Neural progenitor cell (in vitro differentiated cells): ENCODE measurements around the gene INSIG1.

Experiments used
- EZH2 ChIP-seq: fragments of 200-600 bp; sonication (generic); IDR thresholded peaks from 2 replicates; pipeline ENCODE4 v1.6.1; 2017; ENCODE audit warnings: antibody characterized with exemption, mild to moderate bottlenecking, moderate library complexity
- EZH2phosphoT487 ChIP-seq: fragments of 200-600 bp; sonication (generic); IDR thresholded peaks from 2 replicates; pipeline ENCODE4 v1.6.1; 2017; ENCODE audit warnings: antibody characterized with exemption
- TF ChIP-seq, protein P1 (sequence below): fragments of 200-600 bp; sonication (generic); IDR thresholded peaks from 2 replicates; pipeline ENCODE4 v1.5.1; 2017; ENCODE audit warnings: antibody characterized with exemption, mild to moderate bottlenecking

DNA sequence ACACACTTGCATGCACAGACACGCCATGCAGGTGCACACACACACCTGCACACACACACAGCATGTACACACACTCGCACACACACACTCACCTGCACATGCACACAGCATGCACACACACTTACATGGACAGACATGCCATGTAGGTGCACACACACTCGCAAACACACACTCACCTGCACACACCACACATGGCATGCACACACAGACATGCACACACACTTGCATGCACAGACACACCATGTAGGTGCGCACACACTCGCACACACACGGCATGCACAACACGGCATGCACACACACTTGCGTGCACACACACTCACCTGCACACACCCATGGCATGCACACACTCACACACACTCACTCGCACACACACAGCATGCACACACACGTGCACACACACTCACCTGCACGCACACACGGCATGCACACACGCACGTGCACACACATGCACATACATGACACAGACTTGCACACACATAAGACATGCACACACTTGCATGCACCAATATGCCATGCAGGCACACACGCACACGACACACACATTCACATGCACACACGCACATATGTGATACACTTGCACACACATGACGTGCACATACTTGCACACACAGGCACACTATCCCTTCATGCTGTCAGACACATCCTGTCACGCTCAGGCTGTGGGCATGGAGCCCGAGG lies 56.8 kb downstream of the INSIG1 start:
- TF ChIP-seq, protein P1, sequence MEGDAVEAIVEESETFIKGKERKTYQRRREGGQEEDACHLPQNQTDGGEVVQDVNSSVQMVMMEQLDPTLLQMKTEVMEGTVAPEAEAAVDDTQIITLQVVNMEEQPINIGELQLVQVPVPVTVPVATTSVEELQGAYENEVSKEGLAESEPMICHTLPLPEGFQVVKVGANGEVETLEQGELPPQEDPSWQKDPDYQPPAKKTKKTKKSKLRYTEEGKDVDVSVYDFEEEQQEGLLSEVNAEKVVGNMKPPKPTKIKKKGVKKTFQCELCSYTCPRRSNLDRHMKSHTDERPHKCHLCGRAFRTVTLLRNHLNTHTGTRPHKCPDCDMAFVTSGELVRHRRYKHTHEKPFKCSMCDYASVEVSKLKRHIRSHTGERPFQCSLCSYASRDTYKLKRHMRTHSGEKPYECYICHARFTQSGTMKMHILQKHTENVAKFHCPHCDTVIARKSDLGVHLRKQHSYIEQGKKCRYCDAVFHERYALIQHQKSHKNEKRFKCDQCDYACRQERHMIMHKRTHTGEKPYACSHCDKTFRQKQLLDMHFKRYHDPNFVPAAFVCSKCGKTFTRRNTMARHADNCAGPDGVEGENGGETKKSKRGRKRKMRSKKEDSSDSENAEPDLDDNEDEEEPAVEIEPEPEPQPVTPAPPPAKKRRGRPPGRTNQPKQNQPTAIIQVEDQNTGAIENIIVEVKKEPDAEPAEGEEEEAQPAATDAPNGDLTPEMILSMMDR = no peak
- no peak for TF ChIP-seq EZH2
- no peak for TF ChIP-seq EZH2phosphoT487
